Caco-2 (cell line): ENCODE data around the gene UBE2V1. TPM values are rescaled to one million over a fixed set of nuclear protein-coding genes. Genes with fewer than 3 reads are reported as not detected.

Source experiments
- BruUV-seq: library from RNA; stranded (reverse); fragments of 400-500 nt; replicated peaks from 2 replicates; lab custom pipeline; 2021; lab: Mats Ljungman, UMichigan
- CTCF ChIA-PET: fragments of 300-600 bp; sonication (Branson Sonifier 250); formaldehyde crosslinking; loops from one replicate; lab custom pipeline; 2022; ENCODE audit warnings: antibody characterized with exemption; lab: Charles Lee
- POLR2A ChIA-PET: fragments of 300-600 bp; sonication (Branson Sonifier 250); formaldehyde crosslinking; loops from one replicate; lab custom pipeline; 2022; ENCODE audit warnings: antibody characterized with exemption; lab: Charles Lee
- DNase-seq, 2 experiments: peaks; one replicate each; pipeline versions ENCODE4 v3.0.0 to v3.0.0-alpha.2; 2020 to 2022
- H3K27me3 ChIP-seq: replicated peaks from 2 replicates; pipeline ENCODE4 v1.6.0; 2011; ENCODE audit warnings: low read length; ENCODE audit not compliant: control insufficient read depth, insufficient read depth
- H3K36me3 ChIP-seq: 2 replicates; pipeline ENCODE4 v1.5.1; 2011; ENCODE audit warnings: low read length; ENCODE audit not compliant: control insufficient read depth, insufficient read depth
- H3K4me1 ChIP-seq: fragments of 250-450 bp; sonication (Bioruptor Pico); 2 replicates; pipeline ENCODE4 v1.5.1; 2020; ENCODE audit warnings: mild to moderate bottlenecking
- H3K4me3 ChIP-seq: 2 replicates; pipeline ENCODE4 v1.5.1; 2011; ENCODE audit warnings: low read depth, mild to moderate bottlenecking, control low read depth, low read length
- H3K9me3 ChIP-seq: fragments of 250-450 bp; sonication (Bioruptor Pico); 2 replicates; pipeline ENCODE4 v1.5.1; 2020; ENCODE audit warnings: mild to moderate bottlenecking, moderate library complexity
- H3K27ac Mint-ChIP-seq: one replicate; pipeline ENCODE4 v1.8.0; 2022; ENCODE audit warnings: mixed read lengths; ENCODE audit not compliant: unreplicated experiment
- H3K27me3 Mint-ChIP-seq: one replicate; pipeline ENCODE4 v1.8.0; 2022; ENCODE audit warnings: mixed read lengths; ENCODE audit not compliant: insufficient read depth, unreplicated experiment
- H3K36me3 Mint-ChIP-seq: one replicate; pipeline ENCODE4 v1.8.0; 2022; ENCODE audit warnings: mild to moderate bottlenecking, mixed read lengths; ENCODE audit not compliant: insufficient read depth, unreplicated experiment
- H3K4me1 Mint-ChIP-seq: one replicate; pipeline ENCODE4 v1.8.0; 2022; ENCODE audit warnings: low read depth, mixed read lengths; ENCODE audit not compliant: unreplicated experiment
- H3K4me3 Mint-ChIP-seq: one replicate; pipeline ENCODE4 v1.8.0; 2022; ENCODE audit warnings: mild to moderate bottlenecking, moderate library complexity, mixed read lengths; ENCODE audit not compliant: unreplicated experiment
- H3K9me3 Mint-ChIP-seq: one replicate; pipeline ENCODE4 v1.8.0; 2022; ENCODE audit warnings: mixed read lengths; ENCODE audit not compliant: unreplicated experiment
- CTCF ChIP-seq, 2 experiments: fragments of 200-600 bp in 1 of 2; IDR thresholded peaks; 1 replicate in 1 of 2; 2 replicates in 1 of 2; pipeline versions ENCODE4 v1.5.1 to v1.8.0; 2011 to 2022; ENCODE audit warnings: antibody characterized with exemption in 1 of 2, control low read depth in 1 of 2, inconsistent platforms in 1 of 2, low read depth in 1 of 2, low read length in 1 of 2, mild to moderate bottlenecking in 1 of 2, moderate library complexity in 1 of 2; ENCODE audit not compliant: insufficient read depth in 1 of 2, severe bottlenecking in 1 of 2, unreplicated experiment in 1 of 2
- intact Hi-C: fragments of 100-400 bp; cut with micrococcal nuclease; formaldehyde crosslinking; loops from one replicate; pipeline ENCODE4 v1.10.0; 2022; ENCODE audit not compliant: unreplicated experiment
- total RNA-seq: library from RNA; stranded (reverse); gene quantifications from 2 replicates; pipeline ENCODE4 v1.2.3, GENCODE V29; 2022

Gene UBE2V1
- total RNA-seq, 1 experiment from 2014 or later: 485 TPM

GRCh38 chr20:50123418-50123817, 10.5 kb upstream of the UBE2V1 start:
- Mint-ChIP-seq H3K36me3 (peaks cover 74% of the 10 kb centered on the region), H3K9me3 (peaks cover 10% of the 10 kb centered on the region), H3K4me3 (peak overlapping the region; percentile 6), H3K27me3 (no peaks in the 10 kb centered on the region), H3K4me1 (peaks cover 15% of the 10 kb centered on the region), H3K27ac (peak overlapping the region; percentile 24)
- no TSS peak for BruUV-seq
- H3K27me3 ChIP-seq: no peaks in the 10 kb centered on the region
- peaks cover 7% of the 10 kb centered on the region for H3K36me3 ChIP-seq
- intact Hi-C loops: loop anchor here (5.0 kb wide), 1 partner anchor 339 kb away; no protein-coding TSS in a partner anchor
- H3K4me1 ChIP-seq: peaks cover 9% of the 10 kb centered on the region
- DNase-seq: no peak
- H3K9me3 ChIP-seq: no peaks in the 10 kb centered on the region
- ChIA-PET CTCF (interaction anchor here (4.9 kb wide), 1 partner anchor 49 kb away, joined by 62 read pairs; no protein-coding TSS in a partner anchor), POLR2A (interaction anchor here (1.1 kb wide), 2 partner anchors 10 to 43 kb away, joined by 3 to 5 read pairs; partner anchors contain the start of gene UBE2V1)
- no peak for TF ChIP-seq CTCF (IDR thresholded peaks at IDR 0.05; ENCODE audit: insufficient read depth in 1 of 2, low read depth in 1 of 2, low read length in 1 of 2, severe bottlenecking in 1 of 2, unreplicated experiment in 1 of 2)
- H3K4me3 ChIP-seq: no peak overlapping the region

- TF ChIP-seq CTCF (IDR thresholded peaks at IDR 0.05; ENCODE audit: insufficient read depth in 1 of 2, low read depth in 1 of 2, low read length in 1 of 2, severe bottlenecking in 1 of 2, unreplicated experiment in 1 of 2): no peak
- intact Hi-C loops: loop anchor here (5.0 kb wide), 1 partner anchor 340 kb away; no protein-coding TSS in a partner anchor
- no TSS peak for BruUV-seq
Measured at GRCh38 chr20:50122763-50123162, 9.8 kb upstream of the UBE2V1 start.

GRCh38 chr20:50121858-50122271, 8.9 kb upstream of the UBE2V1 start:
- no peak overlapping the region for H3K4me3 ChIP-seq
- Mint-ChIP-seq H3K27ac (peak overlapping the region; percentile 27), H3K9me3 (peaks cover 10% of the 10 kb centered on the region), H3K36me3 (peaks cover 59% of the 10 kb centered on the region), H3K27me3 (no peaks in the 10 kb centered on the region), H3K4me3 (no peak overlapping the region), H3K4me1 (peaks cover 15% of the 10 kb centered on the region)
- H3K36me3 ChIP-seq: peaks cover 6% of the 10 kb centered on the region
- DNase-seq: peak; percentile 72 to 76
- H3K9me3 ChIP-seq: no peaks in the 10 kb centered on the region
- intact Hi-C loops: loop anchor here (1.0 to 5.0 kb wide), 3 partner anchors 30 to 340 kb away; no protein-coding TSS in a partner anchor
- CTCF ChIA-PET: interaction anchor here (0.7 to 4.9 kb wide), 9 partner anchors 12 to 143 kb away, joined by 3 to 91 read pairs (median 10); partner anchors contain the start of gene PEDS1
- BruUV-seq: TSS peak; percentile 2
- peaks cover 9% of the 10 kb centered on the region for H3K4me1 ChIP-seq
- no peak for TF ChIP-seq CTCF (IDR thresholded peaks at IDR 0.05; ENCODE audit: insufficient read depth in 1 of 2, low read depth in 1 of 2, low read length in 1 of 2, severe bottlenecking in 1 of 2, unreplicated experiment in 1 of 2)
- POLR2A ChIA-PET: interaction anchor here (0.8 to 2.2 kb wide), 5 partner anchors 12 to 50 kb away, joined by 3 to 17 read pairs (median 5); no protein-coding TSS in a partner anchor
- no peaks in the 10 kb centered on the region for H3K27me3 ChIP-seq

More at GRCh38 chr20:50122763-50123162, 9.8 kb upstream of the UBE2V1 start:
- peaks cover 7% of the 10 kb centered on the region for H3K36me3 ChIP-seq
- DNase-seq: no peak
- CTCF ChIA-PET: interaction anchor here (4.9 kb wide), 1 partner anchor 49 kb away, joined by 62 read pairs; no protein-coding TSS in a partner anchor
- H3K27me3 Mint-ChIP-seq: no peaks in the 10 kb centered on the region
- peaks cover 68% of the 10 kb centered on the region for H3K36me3 Mint-ChIP-seq
- peaks cover 10% of the 10 kb centered on the region for H3K9me3 Mint-ChIP-seq
- no peaks in the 10 kb centered on the region for H3K9me3 ChIP-seq
- no peak overlapping the region for H3K4me3 ChIP-seq
- POLR2A ChIA-PET: interaction anchor here (0.6 to 1.6 kb wide), 4 partner anchors 10 to 49 kb away, joined by 3 to 7 read pairs (median 4); partner anchors contain the start of gene UBE2V1
- H3K4me3 Mint-ChIP-seq: no peak overlapping the region
- no peaks in the 10 kb centered on the region for H3K27me3 ChIP-seq
- H3K4me1 Mint-ChIP-seq: peaks cover 15% of the 10 kb centered on the region
- peak overlapping the region; percentile 24 for H3K27ac Mint-ChIP-seq
- H3K4me1 ChIP-seq: peaks cover 9% of the 10 kb centered on the region
